ENCODE data around the gene EFTUD2.

- TF ChIP-seq CTCF (IDR thresholded peaks at IDR 0.05) = no peak
- no peak for TF ChIP-seq POLR2A (IDR thresholded peaks at IDR 0.05)
- no peak for TF ChIP-seq EP300 (IDR thresholded peaks at IDR 0.05)
- TF ChIP-seq POLR2AphosphoS5 (IDR thresholded peaks at IDR 0.05) = no peak
Measured at GRCh38 chr17:44921122-44921882, 22.1 kb upstream of the EFTUD2 start.

All from upper lobe of left lung (tissue), 4 donors.